Astrocyte of the spinal cord (primary cell): Measurements from ENCODE around the gene EML2.

Experiments
- DNase-seq: peaks from one replicate; pipeline ENCODE4 v3.0.0; 2011; ENCODE audit warnings: low read depth, low spot score
- H3K4me3 ChIP-seq: 2 replicates; pipeline ENCODE4 v1.5.1; 2011; ENCODE audit warnings: low read depth, mild to moderate bottlenecking, low read length, moderate library complexity
- in situ Hi-C: cut with HindIII; loops from 2 replicates; pipeline ENCODE4 v1.10.0; 2017; ENCODE audit warnings: low sequenced_read_pairs
- TF ChIP-seq, protein P1 (sequence below): IDR thresholded peaks from 2 replicates; pipeline ENCODE4 v1.5.1; 2012; ENCODE audit warnings: low read depth, mild to moderate bottlenecking, low read length, inconsistent platforms

Gene EML2

DNA sequence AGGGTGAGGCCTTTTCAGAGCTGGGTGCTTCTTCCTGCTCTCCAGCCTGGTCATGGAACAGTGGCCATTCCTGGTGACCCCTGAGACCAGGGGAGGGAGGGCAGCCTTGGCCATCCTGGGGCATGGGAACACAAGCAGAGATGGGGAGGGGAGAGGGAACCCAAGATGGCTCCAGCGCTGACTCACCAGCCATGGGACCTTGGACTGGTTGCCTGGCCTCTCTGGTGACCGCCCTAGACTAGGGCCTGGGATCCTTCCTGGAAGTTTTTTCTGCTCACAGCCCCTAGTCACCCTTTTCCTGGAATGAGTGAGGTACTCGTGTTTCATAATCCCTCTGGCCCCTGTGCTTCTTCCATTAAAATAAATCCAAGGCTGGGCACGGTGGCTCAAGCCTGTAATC is 51.3 kb downstream of the EML2 start:
- DNase-seq, result no peak
- in situ Hi-C loops, result no loop called here
- H3K4me3 ChIP-seq, result no peak overlapping the region
- TF ChIP-seq, protein P1, sequence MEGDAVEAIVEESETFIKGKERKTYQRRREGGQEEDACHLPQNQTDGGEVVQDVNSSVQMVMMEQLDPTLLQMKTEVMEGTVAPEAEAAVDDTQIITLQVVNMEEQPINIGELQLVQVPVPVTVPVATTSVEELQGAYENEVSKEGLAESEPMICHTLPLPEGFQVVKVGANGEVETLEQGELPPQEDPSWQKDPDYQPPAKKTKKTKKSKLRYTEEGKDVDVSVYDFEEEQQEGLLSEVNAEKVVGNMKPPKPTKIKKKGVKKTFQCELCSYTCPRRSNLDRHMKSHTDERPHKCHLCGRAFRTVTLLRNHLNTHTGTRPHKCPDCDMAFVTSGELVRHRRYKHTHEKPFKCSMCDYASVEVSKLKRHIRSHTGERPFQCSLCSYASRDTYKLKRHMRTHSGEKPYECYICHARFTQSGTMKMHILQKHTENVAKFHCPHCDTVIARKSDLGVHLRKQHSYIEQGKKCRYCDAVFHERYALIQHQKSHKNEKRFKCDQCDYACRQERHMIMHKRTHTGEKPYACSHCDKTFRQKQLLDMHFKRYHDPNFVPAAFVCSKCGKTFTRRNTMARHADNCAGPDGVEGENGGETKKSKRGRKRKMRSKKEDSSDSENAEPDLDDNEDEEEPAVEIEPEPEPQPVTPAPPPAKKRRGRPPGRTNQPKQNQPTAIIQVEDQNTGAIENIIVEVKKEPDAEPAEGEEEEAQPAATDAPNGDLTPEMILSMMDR, result no peak

DNA sequence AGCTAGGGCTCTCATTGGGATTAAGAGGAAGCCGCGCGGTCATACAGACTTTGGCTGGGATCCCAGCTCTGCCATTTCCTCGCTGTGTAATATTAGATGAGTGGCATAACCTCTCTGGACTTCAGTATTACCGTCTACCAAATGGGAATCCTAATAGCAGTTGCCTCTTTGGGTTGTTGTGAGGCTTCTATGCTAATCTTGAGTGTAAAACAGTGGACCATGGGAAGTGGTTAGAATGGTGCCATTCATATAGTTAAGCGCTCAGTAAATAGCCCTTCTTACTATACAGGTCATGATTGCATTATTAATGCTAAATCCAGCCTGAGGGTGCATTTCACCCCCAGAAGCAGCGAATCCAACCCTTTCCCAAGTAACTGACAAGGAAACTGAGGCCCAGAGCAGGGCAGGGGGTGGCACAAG is 54.0 kb downstream of the EML2 start:
- TF ChIP-seq, protein P1, result no peak
- in situ Hi-C loops, result no loop called here

DNA sequence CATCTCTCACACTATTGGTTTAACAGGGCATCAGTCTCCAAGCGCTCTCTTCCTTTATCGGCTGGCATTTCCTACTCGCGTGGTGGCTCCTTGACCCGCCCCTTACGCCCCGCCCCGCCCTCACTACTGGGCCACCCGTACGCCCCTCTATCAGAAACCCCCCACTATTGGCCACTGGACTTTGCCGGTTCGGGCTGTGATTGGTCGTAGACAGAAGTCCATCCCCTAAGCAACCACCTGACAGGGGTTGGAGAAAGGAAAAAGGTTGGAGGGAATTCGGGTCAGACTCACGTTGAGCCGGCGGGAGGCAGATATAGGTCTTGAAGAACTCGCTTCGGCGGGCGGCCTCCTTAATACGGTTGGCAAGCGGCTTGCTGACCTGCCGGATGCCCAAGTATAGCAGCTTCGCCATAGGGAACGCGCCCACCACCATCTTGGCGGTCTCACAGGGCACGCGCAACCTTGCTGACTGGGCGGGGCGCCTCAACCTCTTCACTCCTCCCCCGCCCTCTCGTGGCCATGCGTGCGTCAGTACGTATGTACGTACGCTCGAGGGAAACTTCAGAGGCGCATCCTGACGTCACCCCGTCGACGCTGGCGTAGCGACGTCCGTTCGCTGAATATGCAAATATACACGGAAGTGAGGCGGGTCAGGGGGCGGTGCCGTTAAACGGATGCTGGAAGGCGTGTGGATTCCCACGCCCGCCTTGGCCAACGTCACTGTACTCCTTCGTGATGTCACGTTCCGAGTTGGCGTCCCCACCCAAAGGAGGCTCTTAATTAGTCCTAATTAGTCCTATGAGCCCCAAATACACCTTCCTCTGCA is 54.7 kb downstream of the EML2 start, which contains the start of gene OPA3:
Gene OPA3 (minus strand): TSS at position 471 of the 826 bp plus-strand sequence. CDS start 38 bp downstream, at position 433.
- DNase-seq, result peak; percentile 100
- H3K4me3 ChIP-seq, result peak within 1 kb of the TSS; percentile 61
- TF ChIP-seq, protein P1, result no peak
- in situ Hi-C loops, result no loop called here

More for the DNA sequence above, 54.0 kb downstream of the EML2 start:
- H3K4me3 ChIP-seq, result peak overlapping the region; percentile 61
- DNase-seq, result no peak

DNA sequence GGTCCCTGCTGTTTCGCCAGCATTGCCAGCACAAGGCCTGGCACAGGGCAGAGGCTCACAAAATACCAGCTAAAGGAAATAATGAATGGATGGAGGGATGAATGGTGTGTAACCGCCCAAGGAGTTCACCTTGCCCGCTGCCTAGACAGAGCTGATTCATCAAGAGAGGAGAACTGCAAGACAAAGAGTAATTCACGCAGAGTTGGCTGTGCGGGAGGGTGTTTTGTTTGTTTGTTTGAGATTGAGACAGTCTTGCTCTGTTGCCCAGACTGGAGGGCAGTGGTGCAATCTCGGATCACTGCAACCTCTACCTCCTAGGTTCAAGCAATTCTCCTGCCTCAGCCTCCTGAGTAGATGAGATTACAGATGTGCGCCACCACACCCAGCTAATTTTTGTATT is 57.6 kb downstream of the EML2 start:
- no peak overlapping the region for H3K4me3 ChIP-seq
- DNase-seq, result no peak
- in situ Hi-C loops, result no loop called here
- TF ChIP-seq, protein P1, result no peak

DNA sequence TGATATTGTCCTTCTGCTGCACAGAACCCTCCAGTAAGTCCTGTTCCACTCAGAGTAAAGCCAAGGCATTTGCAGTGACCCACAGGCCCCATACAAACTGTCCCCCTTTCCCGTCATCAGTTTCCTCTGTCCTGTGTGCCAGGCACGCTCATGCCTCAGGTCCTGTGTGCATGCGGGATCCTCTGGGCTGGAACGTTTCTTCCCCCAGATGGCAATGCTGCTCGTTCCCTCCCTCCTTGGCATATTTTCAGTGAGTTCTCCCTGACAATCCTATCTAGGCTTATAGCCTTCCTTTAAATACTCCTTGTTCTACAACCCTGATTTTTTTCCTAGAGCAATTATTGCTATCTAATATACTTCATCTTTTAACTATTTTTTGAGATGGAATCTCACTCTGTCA is 60.3 kb downstream of the EML2 start:
- in situ Hi-C loops, result no loop called here
- no peak for DNase-seq
- no peak overlapping the region for H3K4me3 ChIP-seq
- TF ChIP-seq, protein P1, result no peak

DNA sequence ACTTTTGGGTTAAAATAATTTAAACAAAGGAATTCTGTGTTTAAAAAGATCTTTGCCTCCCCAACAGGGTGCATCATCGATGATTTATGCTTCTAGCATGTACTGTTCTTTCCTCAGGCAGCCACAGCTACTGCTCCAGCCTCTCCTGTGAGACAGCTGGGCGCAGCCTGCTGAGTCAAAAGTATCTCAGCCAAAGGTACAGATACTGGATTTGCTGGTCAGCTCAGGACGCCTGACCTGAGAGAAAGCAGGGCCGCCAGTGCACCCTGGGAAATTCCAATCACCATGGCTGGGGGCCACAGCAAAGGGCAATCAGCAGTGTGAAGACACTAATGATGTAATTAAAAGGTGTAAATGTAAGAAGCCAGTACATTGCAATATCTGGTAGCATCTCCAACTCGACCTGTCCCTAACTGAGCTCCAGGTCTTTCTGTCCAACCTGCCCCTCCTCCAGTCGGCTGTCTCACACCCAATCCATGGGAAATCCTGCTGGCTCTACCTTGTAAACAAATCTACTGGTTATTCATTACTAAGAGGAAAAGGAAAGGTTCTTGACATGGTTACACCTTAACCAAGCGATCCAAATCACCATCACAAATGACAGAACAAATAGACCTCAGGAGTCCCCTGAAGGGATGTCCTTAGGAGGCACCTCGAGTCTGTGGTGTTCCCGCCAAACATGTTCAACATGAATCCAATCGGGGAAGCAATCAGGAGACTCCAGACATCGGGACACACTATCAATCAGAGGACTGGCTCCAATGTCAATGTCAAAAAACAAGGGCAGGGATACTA is 61.9 kb downstream of the EML2 start:
- in situ Hi-C loops, result no loop called here
- DNase-seq, result peak; percentile 90
- no peak overlapping the region for H3K4me3 ChIP-seq
- TF ChIP-seq, protein P1, result no peak
